ENCODE data around the gene KIAA1549.

Gene KIAA1549

GRCh38 chr7:138948403-138948802 is 32.8 kb downstream of the KIAA1549 start:
- H3K27me3 ChIP-seq (ENCODE audit: low read depth, low read length) = no peaks in the 10 kb centered on the region
- H3K79me2 ChIP-seq (ENCODE audit: low read length) = no peaks in the 10 kb centered on the region
- H3K36me3 ChIP-seq (replicated peaks; ENCODE audit: low read depth, low read length) = no peaks in the 10 kb centered on the region
- no peak overlapping the region for H3K27ac ChIP-seq (ENCODE audit: low read length)
- H3K4me1 ChIP-seq (ENCODE audit: low read length) = no peaks in the 10 kb centered on the region
- H3K4me3 ChIP-seq (ENCODE audit: low read length) = no peak overlapping the region
- H2AFZ ChIP-seq (ENCODE audit: low read depth, low read length) = no peak overlapping the region
- no peak overlapping the region for H3K4me2 ChIP-seq (ENCODE audit: low read length)
- TF ChIP-seq, protein P1, sequence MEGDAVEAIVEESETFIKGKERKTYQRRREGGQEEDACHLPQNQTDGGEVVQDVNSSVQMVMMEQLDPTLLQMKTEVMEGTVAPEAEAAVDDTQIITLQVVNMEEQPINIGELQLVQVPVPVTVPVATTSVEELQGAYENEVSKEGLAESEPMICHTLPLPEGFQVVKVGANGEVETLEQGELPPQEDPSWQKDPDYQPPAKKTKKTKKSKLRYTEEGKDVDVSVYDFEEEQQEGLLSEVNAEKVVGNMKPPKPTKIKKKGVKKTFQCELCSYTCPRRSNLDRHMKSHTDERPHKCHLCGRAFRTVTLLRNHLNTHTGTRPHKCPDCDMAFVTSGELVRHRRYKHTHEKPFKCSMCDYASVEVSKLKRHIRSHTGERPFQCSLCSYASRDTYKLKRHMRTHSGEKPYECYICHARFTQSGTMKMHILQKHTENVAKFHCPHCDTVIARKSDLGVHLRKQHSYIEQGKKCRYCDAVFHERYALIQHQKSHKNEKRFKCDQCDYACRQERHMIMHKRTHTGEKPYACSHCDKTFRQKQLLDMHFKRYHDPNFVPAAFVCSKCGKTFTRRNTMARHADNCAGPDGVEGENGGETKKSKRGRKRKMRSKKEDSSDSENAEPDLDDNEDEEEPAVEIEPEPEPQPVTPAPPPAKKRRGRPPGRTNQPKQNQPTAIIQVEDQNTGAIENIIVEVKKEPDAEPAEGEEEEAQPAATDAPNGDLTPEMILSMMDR (IDR thresholded peaks at IDR 0.05; ENCODE audit: low read depth, low read length) = no peak
- no peak for TF ChIP-seq EZH2phosphoT487 (IDR thresholded peaks at IDR 0.05; ENCODE audit: low read depth)
- H3K9me3 ChIP-seq (ENCODE audit: insufficient read depth, low read length) = no peaks in the 10 kb centered on the region
- no peak overlapping the region for H3K9ac ChIP-seq (ENCODE audit: low read length)
- H4K20me1 ChIP-seq (ENCODE audit: insufficient read depth, low read length) = no peaks in the 10 kb centered on the region

- Histone ChIP-seq H2AFZ (ENCODE audit: low read depth, low read length) (no peak overlapping the region), H3K4me2 (ENCODE audit: low read length) (no peak overlapping the region), H3K27ac (ENCODE audit: low read length) (no peak overlapping the region), H3K36me3 (replicated peaks; ENCODE audit: low read depth, low read length) (no peaks in the 10 kb centered on the region), H4K20me1 (ENCODE audit: insufficient read depth, low read length) (no peaks in the 10 kb centered on the region), H3K9me3 (ENCODE audit: insufficient read depth, low read length) (no peaks in the 10 kb centered on the region), H3K4me3 (ENCODE audit: low read length) (no peak overlapping the region), H3K4me1 (ENCODE audit: low read length) (no peaks in the 10 kb centered on the region), H3K79me2 (ENCODE audit: low read length) (no peaks in the 10 kb centered on the region), H3K27me3 (ENCODE audit: low read depth, low read length) (no peaks in the 10 kb centered on the region), H3K9ac (ENCODE audit: low read length) (no peak overlapping the region)
- TF ChIP-seq, protein P1 (IDR thresholded peaks at IDR 0.05; ENCODE audit: low read depth, low read length) = no peak
- no peak for TF ChIP-seq EZH2phosphoT487 (IDR thresholded peaks at IDR 0.05; ENCODE audit: low read depth)
Measured at GRCh38 chr7:138945821-138946220, 35.4 kb downstream of the KIAA1549 start.

DNA sequence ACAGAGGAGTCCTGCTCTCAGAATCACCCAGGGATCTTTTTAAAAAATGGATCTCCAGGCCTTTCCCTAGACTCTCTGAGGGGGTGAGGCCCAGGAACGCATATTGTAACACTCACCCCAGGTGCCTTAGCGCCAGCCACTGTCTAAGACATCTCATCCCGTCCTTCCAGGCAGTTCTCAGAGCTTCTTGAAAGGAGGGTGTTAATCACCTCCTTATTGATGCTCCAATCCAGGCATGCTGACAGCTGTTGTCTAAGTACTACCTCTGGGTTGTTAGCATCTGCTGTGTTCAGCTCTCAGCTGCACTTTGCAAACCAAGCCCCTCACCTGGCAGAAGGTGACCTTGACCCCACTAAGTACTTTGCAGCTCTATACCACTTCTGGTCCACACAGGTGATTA is 36.0 kb downstream of the KIAA1549 start:
- Histone ChIP-seq H2AFZ (ENCODE audit: low read depth, low read length) (no peak overlapping the region), H3K79me2 (ENCODE audit: low read length) (no peaks in the 10 kb centered on the region), H4K20me1 (ENCODE audit: insufficient read depth, low read length) (no peaks in the 10 kb centered on the region), H3K4me2 (ENCODE audit: low read length) (no peak overlapping the region), H3K36me3 (replicated peaks; ENCODE audit: low read depth, low read length) (no peaks in the 10 kb centered on the region), H3K9me3 (ENCODE audit: insufficient read depth, low read length) (no peaks in the 10 kb centered on the region), H3K4me3 (ENCODE audit: low read length) (no peak overlapping the region), H3K27ac (ENCODE audit: low read length) (no peak overlapping the region), H3K4me1 (ENCODE audit: low read length) (no peaks in the 10 kb centered on the region), H3K27me3 (ENCODE audit: low read depth, low read length) (no peaks in the 10 kb centered on the region), H3K9ac (ENCODE audit: low read length) (no peak overlapping the region)
- TF ChIP-seq, protein P1 (IDR thresholded peaks at IDR 0.05; ENCODE audit: low read depth, low read length) = no peak
- no peak for TF ChIP-seq EZH2phosphoT487 (IDR thresholded peaks at IDR 0.05; ENCODE audit: low read depth)

DNA sequence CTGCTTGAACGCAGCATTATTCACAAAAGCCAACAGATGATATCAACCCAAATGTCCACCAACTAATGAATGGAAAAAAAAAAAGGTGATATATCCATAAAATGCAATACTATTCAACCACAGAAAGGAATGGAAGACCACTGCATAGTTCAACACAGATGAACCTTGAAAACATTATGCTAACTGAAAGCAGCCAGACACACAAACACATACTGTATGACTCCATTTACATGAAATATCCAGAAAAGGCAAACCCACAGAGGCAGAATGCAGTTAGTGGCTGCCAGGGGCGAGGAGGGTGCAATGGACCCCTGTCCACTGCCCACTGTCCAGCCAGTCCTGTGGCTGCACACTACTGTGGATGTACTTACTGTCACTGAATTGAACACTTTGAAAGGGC is 36.6 kb downstream of the KIAA1549 start:
- H3K79me2 ChIP-seq (ENCODE audit: low read length) = no peaks in the 10 kb centered on the region
- no peaks in the 10 kb centered on the region for H3K36me3 ChIP-seq (replicated peaks; ENCODE audit: low read depth, low read length)
- no peak overlapping the region for H3K9ac ChIP-seq (ENCODE audit: low read length)
- no peaks in the 10 kb centered on the region for H3K9me3 ChIP-seq (ENCODE audit: insufficient read depth, low read length)
- no peaks in the 10 kb centered on the region for H3K4me1 ChIP-seq (ENCODE audit: low read length)
- no peak overlapping the region for H3K4me3 ChIP-seq (ENCODE audit: low read length)
- H3K27ac ChIP-seq (ENCODE audit: low read length) = no peak overlapping the region
- TF ChIP-seq EZH2phosphoT487 (IDR thresholded peaks at IDR 0.05; ENCODE audit: low read depth) = no peak
- TF ChIP-seq, protein P1 (IDR thresholded peaks at IDR 0.05; ENCODE audit: low read depth, low read length) = no peak
- H2AFZ ChIP-seq (ENCODE audit: low read depth, low read length) = no peak overlapping the region
- no peaks in the 10 kb centered on the region for H3K27me3 ChIP-seq (ENCODE audit: low read depth, low read length)
- no peaks in the 10 kb centered on the region for H4K20me1 ChIP-seq (ENCODE audit: insufficient read depth, low read length)
- H3K4me2 ChIP-seq (ENCODE audit: low read length) = no peak overlapping the region

Data from OCI-LY3 (cell line).